ENCODE measurements around the gene RAPGEF1.

The RAPGEF1 gene

GRCh38 chr9:131582466-131583336 lies 157.2 kb downstream of the RAPGEF1 start:
- DNase-seq = no peak

GRCh38 chr9:131582056-131582455 lies 157.8 kb downstream of the RAPGEF1 start:
- no peak for DNase-seq

- DNase-seq = no peak
These were observed 159.5 kb downstream of the RAPGEF1 start for GRCh38 chr9:131580358-131580757.

- no peak for DNase-seq
These were observed 160.1 kb downstream of the RAPGEF1 start for GRCh38 chr9:131579789-131580211.

- peak; percentile 75 for DNase-seq
These were observed 161.0 kb downstream of the RAPGEF1 start for GRCh38 chr9:131578731-131579504.

- DNase-seq = no peak
These were observed 161.9 kb downstream of the RAPGEF1 start for GRCh38 chr9:131578021-131578420.

- DNase-seq = no peak
These were observed 162.6 kb downstream of the RAPGEF1 start for GRCh38 chr9:131577005-131578000.

GRCh38 chr9:131575946-131576853 lies 163.7 kb downstream of the RAPGEF1 start:
- no peak for DNase-seq

- no peak for DNase-seq
These were observed 164.9 kb downstream of the RAPGEF1 start for GRCh38 chr9:131574730-131575640.

GRCh38 chr9:131567910-131568309 lies 172.0 kb downstream of the RAPGEF1 start:
- DNase-seq = no peak

- no peak for DNase-seq
These were observed 173.7 kb downstream of the RAPGEF1 start for GRCh38 chr9:131566158-131566557.

- DNase-seq = no peak
These were observed 174.5 kb downstream of the RAPGEF1 start for GRCh38 chr9:131565369-131565768.

- DNase-seq = no peak
These were observed 177.6 kb downstream of the RAPGEF1 start for GRCh38 chr9:131562032-131562959.

GRCh38 chr9:131559421-131560000 lies 180.4 kb downstream of the RAPGEF1 start:
- no peak for DNase-seq

- no peak for DNase-seq
These were observed 181.9 kb downstream of the RAPGEF1 start for GRCh38 chr9:131557855-131558548.

GRCh38 chr9:131555841-131556673 lies 183.8 kb downstream of the RAPGEF1 start:
- no peak for DNase-seq

- DNase-seq = no peak
These were observed 185.0 kb downstream of the RAPGEF1 start for GRCh38 chr9:131554843-131555351.
